ENCODE measurements around the gene TMEM108.

GRCh38 chr3:133264920-133265319, 226.7 kb downstream of the TMEM108 start:
- TF ChIP-seq CTCF (IDR thresholded peaks at IDR 0.05) (no peak), POLR2A (IDR thresholded peaks at IDR 0.05) (no peak)
